ENCODE measurements around the gene AGAP1. TPM values are rescaled to one million over a fixed set of nuclear protein-coding genes. Genes with fewer than 3 reads are reported as not detected.
"Not testable (repeated sequence)": the region's sequence is repeated elsewhere in the genome, so short reads cannot be mapped to it uniquely, and the experiment has no call there.

Gene AGAP1
- polyA plus RNA-seq, 3 donors = 3.7 to 7.1 (median 6.3) TPM

DNA sequence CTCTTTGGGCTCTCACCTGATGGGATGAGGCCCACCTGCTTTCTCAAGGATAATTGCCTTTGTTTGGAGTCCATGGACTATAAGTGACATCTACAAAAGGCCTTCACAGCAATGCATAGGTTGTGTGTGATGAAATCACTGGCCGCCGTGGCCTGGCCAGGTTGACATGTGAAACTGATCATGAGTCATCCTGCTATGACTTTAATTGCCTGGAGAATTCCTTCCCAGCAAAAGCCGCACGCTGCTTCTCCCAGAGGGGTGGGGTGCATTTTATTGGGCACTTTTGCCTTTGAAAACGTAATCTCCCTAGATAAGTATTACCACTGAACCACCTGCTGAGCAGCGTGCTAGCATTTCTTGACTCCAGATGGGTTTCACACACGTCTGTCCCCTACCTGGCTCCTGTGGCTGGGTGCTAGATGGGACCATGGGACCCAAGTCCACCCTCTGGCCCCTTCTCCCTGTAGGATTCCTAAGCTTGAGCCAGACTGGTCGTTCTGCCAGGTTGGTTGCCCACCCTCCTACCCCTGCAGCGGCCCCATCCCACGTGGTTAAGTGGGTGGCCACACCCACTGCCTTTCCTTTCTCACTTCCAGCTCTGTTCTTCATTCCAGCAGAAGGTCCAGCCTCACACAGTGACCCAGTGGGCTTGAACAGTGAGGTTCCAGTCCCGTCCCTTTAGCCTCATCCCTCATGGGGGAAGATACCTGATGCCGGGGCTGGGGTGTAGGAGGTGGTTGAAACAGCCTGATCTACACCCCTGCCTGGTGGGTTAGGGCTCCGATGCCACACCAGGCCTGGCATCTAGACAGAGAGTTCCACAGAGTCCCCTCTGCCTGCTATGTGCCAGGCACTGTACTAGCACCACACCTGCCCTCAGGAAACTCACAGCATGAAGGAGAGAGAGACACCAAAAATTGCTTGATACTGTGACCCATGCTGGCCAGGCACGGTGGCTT, 584.7 kb downstream of the AGAP1 start:
- H3K27ac ChIP-seq (ENCODE audit: low read depth, low read length) = no peak overlapping the region
- whole genome bisulfite sequencing, 3 donors = 80 to 88% (median 85%) methylated on average over 14 of the region's 14 CpGs

DNA sequence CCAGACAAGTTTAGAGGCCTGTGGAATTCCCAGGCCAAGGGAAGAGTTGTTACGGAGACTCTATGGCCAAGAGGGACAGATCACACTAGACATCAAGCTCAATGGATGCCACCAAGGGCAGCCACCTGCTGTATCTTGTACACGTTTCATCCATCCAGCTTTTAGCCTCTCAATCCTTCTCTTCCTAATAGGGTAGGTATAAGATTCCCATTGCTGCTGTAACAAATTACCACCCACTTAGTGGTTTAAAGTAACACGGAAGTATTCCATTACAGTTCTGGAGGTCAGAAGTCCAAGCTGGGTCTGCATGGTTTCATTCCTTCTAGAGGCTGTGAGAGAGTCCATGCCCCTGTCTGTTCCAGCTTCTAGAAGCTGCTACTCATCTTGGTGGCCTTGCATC, 586.6 kb downstream of the AGAP1 start:
- 93 to 100% (median 97%) methylated on average over 3 of the region's 3 CpGs for WGBS, 3 donors
- no peak overlapping the region for H3K27ac ChIP-seq (ENCODE audit: low read depth, low read length)

DNA sequence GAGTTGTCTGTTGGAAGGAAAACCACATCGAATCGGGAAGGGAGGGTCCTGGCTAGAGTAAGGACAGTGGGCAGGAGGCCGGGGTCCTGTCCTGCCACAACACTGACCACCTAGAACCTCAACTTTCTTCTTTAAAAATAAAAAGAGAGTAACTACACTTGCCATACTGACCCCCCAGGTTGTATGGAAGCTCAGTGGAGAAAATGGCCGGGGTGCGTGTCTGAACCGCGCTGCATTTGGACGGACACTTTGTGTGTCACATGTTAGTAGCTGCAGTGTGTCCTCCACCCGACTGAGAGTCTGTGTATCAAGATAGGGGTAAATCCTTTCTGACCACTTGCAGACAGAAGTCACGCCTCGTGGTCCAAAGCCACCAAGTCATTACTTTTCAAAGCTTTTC, 587.3 kb downstream of the AGAP1 start:
- WGBS, 3 donors = 90 to 95% (median 95%) methylated on average over 11 of the region's 11 CpGs

DNA sequence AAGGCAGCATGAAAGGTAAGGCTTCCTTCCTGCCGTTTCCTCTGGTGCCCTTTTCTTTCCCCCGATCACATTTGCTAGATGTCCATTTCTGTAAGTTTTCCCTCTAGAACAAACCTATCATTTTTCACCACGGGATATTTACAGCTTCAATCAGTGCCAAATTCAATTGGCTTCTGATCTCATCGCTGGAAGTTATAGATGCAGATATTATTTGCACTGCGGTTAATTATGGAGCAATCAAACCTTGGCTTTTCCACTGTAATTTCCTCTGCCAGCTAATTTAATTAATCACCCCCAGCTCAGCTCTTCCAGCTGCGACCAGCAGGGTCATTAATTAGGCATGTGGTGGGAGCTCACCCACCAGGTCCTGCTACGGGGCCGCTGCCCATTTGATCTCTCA, 588.2 kb downstream of the AGAP1 start:
- 75 to 80% (median 78%) methylated on average over 8 of the region's 8 CpGs for WGBS, 3 donors
- H3K27ac ChIP-seq (ENCODE audit: low read depth, low read length) = no peak overlapping the region

More for the DNA sequence above, 587.3 kb downstream of the AGAP1 start:
- H3K27ac ChIP-seq (ENCODE audit: low read depth, low read length) = no peak overlapping the region

DNA sequence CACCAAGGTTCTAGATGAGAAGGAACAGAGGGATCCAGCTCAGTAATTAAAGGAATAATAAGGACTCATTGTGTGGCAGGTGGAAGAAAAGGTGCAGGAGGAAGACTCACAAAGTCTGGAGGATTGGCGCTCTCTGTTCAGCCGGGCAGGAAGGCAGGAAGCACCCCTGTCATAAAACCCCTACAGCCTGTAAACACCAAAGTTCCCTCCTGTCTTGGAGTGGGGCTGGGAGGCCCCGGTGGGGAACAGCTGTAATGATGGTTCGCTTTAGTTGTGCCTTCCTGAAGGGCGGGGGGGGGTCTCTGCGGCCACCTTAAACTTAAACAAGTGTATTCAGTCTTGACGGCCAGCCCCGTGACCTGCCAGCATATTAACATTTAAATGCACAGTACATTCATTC, 590.1 kb downstream of the AGAP1 start:
- 62 to 84% (median 74%) methylated on average over 8 of the region's 8 CpGs for WGBS, 3 donors
- no peak overlapping the region for H3K27ac ChIP-seq (ENCODE audit: low read depth, low read length)

DNA sequence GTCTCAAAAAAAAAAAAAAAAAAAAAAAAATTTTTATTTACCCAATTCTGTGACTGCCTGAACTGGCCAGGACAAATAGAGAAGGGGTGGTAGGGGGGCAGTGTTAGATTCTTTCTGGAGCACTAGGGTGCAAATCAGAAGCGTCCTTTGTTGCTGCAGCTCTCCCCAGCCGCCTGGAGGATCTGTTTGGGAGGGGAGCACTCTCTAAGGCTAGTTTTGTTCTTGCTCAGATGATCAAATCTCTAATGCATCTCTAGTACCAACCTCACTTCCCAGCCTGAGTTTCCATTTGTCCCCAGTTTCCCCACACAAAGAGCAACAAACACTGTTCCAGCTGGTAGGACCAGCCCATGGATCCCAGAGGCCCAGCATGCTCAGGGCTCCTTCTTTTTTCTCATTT, 591.4 kb downstream of the AGAP1 start:
- H3K27ac ChIP-seq (ENCODE audit: low read depth, low read length) = no peak overlapping the region
- WGBS, 3 donors = 93 to 100% (median 97%) methylated on average over 2 of the region's 2 CpGs

DNA sequence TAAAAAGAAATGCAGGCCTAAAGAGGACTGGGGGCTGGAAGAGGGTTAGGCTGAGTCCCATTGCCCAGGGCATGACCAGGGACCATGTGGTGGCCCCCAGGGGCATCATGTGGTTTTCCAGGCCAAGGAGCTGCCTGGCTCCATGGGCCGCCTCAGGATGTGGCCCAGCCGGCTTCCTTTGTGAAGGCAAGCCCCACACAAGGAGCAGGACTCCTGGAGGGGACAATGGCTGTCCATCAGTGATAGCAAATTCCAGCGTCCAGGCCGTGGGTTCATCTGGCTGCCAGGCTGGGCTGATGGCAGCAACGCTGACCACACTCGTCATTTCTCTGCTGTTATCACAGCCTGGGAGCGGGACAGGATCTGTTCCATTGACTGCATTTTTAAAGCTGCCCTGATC, 591.8 kb downstream of the AGAP1 start:
- 84 to 92% (median 87%) methylated on average over 7 of the region's 7 CpGs for WGBS, 3 donors
- H3K27ac ChIP-seq (ENCODE audit: low read depth, low read length) = no peak overlapping the region

DNA sequence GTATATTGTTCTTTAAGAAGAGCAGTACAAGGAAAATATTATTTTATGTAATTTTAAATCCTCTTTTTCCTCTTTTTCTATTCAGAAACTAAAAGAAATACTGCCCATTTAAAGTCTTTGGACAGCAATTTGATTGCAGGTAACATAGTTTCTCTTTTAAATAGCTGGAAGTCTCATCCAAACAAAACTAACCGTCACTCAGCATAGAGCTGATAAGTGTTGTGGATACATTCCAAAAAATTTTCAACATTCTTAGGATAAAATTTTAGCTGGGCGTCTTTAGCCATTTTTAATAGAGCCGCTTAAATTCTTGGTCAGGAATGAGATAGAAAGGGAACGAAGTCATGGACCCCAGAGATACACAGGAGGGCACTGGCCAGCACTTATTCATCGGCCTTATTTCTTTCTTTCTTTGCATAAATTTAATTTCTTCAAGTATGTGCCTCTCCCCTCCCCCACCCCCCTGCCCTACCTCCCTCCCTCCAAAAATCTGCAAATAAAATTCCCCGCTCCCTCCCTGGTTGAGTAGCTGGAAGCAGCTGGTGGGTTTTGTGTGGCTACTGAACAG, 592.6 kb downstream of the AGAP1 start:
- WGBS, 3 donors = 60 to 70% (median 69%) methylated on average over 6 of the region's 6 CpGs
- H3K27ac ChIP-seq (ENCODE audit: low read depth, low read length) = no peak overlapping the region

DNA sequence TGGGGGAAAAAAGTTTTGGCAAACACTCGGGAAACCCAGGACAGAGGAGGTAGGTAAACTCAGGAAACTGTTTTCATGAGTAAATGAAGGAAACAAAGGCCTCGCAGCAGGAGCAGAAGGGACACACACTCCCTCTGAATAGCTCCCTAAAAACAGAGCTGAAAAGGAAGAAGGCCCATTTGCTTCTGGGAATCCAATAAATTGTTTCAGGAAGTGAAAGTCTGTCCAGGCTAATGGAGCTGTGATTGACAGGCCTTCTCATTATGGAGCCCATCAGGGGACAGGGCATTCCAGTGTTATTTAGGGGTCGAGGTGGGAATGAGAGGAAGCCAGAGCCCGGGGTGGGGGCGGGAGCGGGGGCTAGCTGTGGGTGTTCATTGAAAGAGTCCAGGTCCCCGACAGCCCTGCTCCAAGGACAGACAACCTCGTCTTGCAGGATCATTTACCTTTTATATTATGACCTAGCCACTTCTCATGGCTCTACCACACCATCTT, 593.2 kb downstream of the AGAP1 start:
- WGBS, 3 donors = 77 to 83% (median 78%) methylated on average over 8 of the region's 8 CpGs
- no peak overlapping the region for H3K27ac ChIP-seq (ENCODE audit: low read depth, low read length)

DNA sequence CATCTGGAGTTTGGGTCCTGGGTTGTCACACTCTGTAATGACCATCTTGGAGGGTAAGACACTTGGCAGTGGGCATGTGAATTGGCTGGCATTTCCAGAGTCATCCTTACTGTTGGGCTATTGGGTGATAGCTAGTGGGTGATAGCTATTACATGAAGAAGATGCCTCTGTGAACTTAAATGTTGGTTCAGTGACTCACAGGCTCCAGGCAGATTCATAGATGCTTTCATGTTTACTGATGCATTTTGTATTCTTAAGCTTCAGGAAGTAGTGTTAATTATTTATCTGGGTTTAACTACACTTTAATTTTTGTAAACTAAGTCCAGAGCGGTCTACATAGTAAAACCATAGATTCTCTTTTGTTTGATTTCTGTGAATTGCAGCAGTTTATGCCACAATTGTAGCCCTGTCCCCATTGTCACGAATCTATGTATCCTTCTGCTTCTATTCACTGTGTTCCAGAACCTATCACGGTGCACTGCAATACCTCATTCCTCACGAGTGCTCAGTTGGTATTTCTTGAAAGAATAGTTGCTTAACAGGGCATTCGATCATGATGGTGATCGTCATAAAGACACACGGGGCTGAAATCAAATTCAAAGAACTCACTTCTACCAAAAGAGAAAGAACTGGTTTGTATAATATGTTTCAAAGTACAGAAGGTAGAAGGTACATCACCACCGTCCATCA, 594.7 kb downstream of the AGAP1 start:
- WGBS, 3 donors = 87 to 91% (median 91%) methylated on average over 8 of the region's 8 CpGs
- H3K27ac ChIP-seq (ENCODE audit: low read depth, low read length) = no peak overlapping the region

DNA sequence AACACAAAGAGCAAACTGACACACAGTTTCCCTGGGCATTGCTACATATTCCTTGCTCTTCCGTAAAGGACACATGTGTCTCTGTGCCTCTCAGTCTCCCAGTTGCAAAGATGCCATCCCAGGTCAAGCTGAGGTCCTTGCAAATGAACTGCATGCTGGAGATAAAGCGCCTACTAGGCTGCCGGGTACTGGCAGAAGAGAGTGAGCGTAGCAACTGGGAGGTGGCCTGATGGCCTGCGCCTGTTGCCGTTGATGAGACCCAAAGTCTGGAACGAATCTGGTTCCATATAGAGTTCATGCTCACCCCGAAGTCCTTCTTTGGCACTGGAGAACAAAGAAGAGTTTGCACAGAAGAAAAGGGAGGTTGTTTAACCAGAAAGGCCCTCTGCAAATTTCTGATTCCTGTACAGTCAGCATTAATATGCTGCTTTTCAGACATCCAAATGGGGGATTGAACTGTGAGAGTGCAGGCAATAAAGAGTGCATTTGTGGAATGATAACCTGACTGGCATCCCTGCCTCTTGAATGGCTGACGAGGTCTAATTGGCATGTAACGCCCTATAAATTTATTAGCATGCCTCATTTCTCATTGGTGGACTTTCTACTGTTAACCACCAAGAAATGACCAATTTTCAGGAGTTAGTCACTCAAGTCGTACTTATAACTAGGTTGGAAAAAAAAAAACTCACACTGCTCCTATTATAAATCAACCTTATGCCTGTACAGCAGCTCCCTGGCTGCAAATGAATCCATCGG, 595.6 kb downstream of the AGAP1 start:
- 89 to 93% (median 90%) methylated on average over 12 of the region's 12 CpGs for WGBS, 3 donors
- no peak overlapping the region for H3K27ac ChIP-seq (ENCODE audit: low read depth, low read length)

DNA sequence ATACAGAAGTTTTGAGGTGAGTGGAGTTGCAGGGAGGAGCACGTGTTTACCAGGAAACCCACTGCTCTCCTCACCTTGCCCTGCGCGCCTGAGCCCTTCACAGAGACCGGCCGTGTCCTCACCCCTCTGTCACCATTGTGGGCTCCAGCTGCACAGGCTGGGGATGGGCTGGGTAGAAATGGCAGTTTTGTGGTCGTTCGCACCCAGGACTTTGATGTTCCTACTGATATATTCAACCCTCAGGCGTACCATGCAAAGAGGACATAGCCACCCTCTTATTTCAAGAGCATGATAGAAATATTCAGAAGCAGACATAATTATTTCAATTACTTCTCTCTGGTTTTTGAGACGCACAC, 596.2 kb downstream of the AGAP1 start:
- H3K27ac ChIP-seq (ENCODE audit: low read depth, low read length) = no peak overlapping the region
- 82 to 93% (median 89%) methylated on average over 9 of the region's 9 CpGs for WGBS, 3 donors

DNA sequence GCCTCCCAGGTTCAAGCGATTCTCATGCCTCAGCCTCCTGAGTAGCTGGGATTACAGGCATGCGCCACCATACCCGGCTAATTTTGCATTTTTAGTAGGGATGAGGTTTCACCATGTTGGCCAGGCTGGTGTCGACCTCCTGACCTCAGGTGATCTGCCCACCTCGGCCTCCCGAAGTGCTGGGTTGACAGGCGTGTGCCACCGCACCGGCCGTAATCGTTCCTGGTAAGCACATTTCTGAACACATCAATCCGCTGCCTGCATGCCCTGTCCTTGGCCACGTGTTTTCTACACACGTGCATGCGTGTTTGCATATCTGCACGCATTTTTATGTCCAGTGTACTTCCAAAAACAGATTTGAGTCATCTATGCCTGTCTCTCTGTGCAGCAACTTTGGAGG, 597.0 kb downstream of the AGAP1 start:
- WGBS, 3 donors = 91 to 97% (median 95%) methylated on average over 16 of the region's 16 CpGs
- H3K27ac ChIP-seq (ENCODE audit: low read depth, low read length) = not testable (repeated sequence)

DNA sequence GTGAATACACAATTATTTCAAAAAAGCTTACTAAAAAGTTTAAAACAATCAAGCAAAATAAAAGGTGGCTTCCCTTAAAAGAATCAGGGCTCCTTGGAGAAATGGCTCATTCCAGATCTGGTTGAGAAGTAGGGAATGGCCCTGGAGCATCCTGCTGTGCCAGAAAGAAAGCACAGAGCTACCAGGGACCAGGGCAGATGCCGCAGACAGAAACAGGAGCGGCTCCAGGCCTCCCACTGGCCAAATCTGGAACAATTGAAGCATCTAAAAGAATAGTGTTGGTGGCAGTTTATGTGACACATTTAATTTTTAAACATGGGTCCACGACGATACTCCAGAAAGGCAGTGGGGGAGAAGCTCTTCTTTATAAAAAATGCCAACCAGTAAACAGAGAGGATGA, 598.9 kb downstream of the AGAP1 start:
- no peak overlapping the region for H3K27ac ChIP-seq (ENCODE audit: low read depth, low read length)
- 81 to 85% (median 84%) methylated on average over 4 of the region's 4 CpGs for WGBS, 3 donors

DNA sequence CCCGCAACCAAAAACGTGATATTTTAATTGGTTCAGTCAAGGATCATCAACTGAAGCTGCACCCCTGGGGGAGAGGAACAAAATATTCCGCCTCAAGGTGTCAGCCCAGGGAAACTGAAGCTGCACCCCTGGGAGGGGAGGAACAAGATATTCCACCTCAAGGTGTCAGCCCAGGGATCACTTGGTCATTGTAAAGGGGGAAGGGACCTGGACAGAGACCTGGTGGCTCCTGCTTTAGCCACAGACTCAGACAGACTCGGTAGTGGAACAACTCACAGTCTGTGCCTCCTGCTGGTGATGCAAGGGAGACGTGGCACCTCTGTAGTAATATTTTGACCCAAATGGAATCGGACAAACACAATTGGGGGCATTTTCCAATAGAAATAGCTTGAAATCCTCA, 599.3 kb downstream of the AGAP1 start:
- 84 to 88% (median 87%) methylated on average over 6 of the region's 6 CpGs for WGBS, 3 donors

DNA sequence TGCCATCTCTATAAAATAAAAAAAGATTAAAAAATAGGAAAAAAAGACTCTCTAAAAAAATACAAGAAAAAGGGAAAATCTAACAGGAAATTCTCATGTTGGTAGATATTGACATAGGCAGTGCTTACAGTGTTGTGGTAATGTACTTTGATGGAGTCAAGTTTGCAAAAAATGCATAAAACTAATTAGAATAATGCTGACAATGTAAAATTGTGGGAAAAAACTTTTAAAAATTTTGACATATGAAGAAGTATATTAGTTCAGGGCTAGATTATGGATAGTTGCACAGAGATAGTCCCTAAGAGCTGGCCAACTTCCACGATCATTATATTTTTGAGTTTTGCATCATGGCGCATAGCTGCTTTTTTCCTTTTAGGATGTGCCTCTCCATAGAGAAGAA, 601.7 kb downstream of the AGAP1 start:
- H3K27ac ChIP-seq (ENCODE audit: low read depth, low read length) = no peak overlapping the region
- WGBS, 3 donors = 97 to 98% (median 97%) methylated on average over 2 of the region's 2 CpGs

More for the DNA sequence above, 599.3 kb downstream of the AGAP1 start:
- no peak overlapping the region for H3K27ac ChIP-seq (ENCODE audit: low read depth, low read length)

DNA sequence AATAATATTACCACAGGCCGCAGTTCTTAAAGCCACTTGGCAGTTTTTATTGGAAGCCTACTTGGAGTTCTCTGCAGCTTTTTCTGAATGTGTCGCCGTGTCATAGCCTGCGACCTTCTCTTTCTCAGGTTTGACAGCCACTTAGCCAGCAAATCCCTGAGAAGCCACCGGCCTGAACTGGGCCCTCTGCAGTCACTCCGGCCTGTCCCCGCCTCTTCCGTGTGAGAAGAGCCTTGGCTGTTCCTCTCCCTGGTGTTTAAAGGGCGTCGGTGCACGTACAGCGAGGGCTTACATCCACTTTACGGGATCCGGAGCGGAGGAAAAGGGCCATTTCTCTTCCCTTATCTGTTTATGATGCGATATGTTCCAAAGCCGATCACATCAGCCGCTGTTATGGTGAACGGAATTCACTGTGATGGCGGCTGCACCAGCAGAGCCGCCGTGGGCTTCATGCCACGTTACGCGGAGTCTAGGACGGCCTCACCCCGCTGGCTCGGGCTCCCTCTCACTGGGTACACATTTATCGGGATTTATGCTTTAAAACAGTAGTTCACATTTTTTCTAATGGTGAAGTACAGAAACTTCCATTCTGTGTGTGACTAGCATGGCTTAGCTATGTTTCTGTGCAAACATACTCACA, 607.6 kb downstream of the AGAP1 start:
- 93% methylated on average over 29 of the region's 29 CpGs for WGBS, 3 donors
- H3K27ac ChIP-seq (ENCODE audit: low read depth, low read length) = no peak overlapping the region

DNA sequence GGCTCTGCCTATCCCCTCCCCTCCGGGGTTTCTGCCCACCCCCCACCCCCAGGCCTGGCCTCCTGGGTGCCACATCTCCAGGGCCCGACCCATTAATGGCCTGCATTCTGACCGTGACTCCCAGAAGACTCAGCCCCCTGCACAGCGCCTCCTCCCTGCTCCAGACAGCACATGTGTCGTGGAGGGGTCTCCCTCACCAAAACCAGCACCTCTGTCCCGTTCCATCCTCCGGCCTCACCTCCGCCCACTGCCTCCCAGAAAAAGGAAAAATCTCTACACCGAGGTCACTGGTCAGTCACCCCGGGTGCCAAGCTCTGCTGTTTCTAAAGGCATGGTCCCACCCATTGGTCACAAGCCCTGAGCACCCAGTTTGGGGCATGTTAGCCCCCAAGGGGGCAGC, 609.1 kb downstream of the AGAP1 start:
- 93 to 96% (median 94%) methylated on average over 10 of the region's 10 CpGs for WGBS, 3 donors

More for the DNA sequence above, 609.1 kb downstream of the AGAP1 start:
- no peak overlapping the region for H3K27ac ChIP-seq (ENCODE audit: low read depth, low read length)
